OCI-LY7 (cell line): ENCODE measurements around the gene SEPHS2.

ENCODE experiments used
- CTCF ChIP-seq: fragments of 200-600 bp; sonication (generic); conservative IDR thresholded peaks from 2 replicates; pipeline ENCODE4 v1.5.1; 2014; ENCODE audit warnings: mild to moderate bottlenecking, antibody characterized with exemption, low read length, moderate library complexity, mixed read lengths
- EZH2phosphoT487 ChIP-seq: fragments of 200-600 bp; sonication (generic); IDR thresholded peaks from 2 replicates; pipeline ENCODE4 v1.6.1; 2018; ENCODE audit warnings: low read depth, borderline replicate concordance, mild to moderate bottlenecking, mixed run types, antibody characterized with exemption, low read length, moderate library complexity, mixed read lengths

- TF ChIP-seq CTCF = 0 out of 2 replicates have a peak, but pooled peaks have one; percentile 27
- TF ChIP-seq EZH2phosphoT487 = no peak
Measured at GRCh38 chr16:30458561-30459394, 13.1 kb upstream of the SEPHS2 start.
